ENCODE results near the gene NUDT19. TPM values are rescaled to one million over a fixed set of nuclear protein-coding genes. Genes with fewer than 3 reads are reported as not detected.
"Not testable (repeated sequence)": the region's sequence is repeated elsewhere in the genome, so short reads cannot be mapped to it uniquely, and the experiment has no call there.

NUDT19 gene
- total RNA-seq, 1 experiment from 2014 or later = 17.8 TPM

GRCh38 chr19:32651729-32652140, 39.9 kb upstream of the NUDT19 start:
- H3K4me3 ChIP-seq (ENCODE audit: low read depth, low read length, poor library complexity, severe bottlenecking) = no peak overlapping the region
- intact Hi-C loops (cut with micrococcal nuclease; ENCODE audit: unreplicated experiment) = no loop called here
- BruUV-seq (replicated peaks) = no TSS peak
- peak; percentile 79 for DNase-seq (ENCODE audit: low spot score)
- no peak overlapping the region for H3K27ac ChIP-seq (ENCODE audit: low read depth, low read length, poor library complexity, severe bottlenecking)
- TF ChIP-seq CTCF (conservative IDR thresholded peaks at IDR 0.05; ENCODE audit: low read depth, low read length) (peak; percentile 41), EZH2 (IDR thresholded peaks at IDR 0.05; ENCODE audit: borderline replicate concordance, low read depth, low read length, poor library complexity, severe bottlenecking) (no peak)
- ChIA-PET POLR2A (ENCODE audit: low non-redundant PET) (no interaction called here), CTCF (interaction anchor here (0.6 kb wide), 1 partner anchor 52 kb away, joined by 3 read pairs; no protein-coding TSS in a partner anchor)
- no peaks in the 10 kb centered on the region for H3K9me3 ChIP-seq (ENCODE audit: low read depth, low read length, poor library complexity, severe bottlenecking)
- no peaks in the 10 kb centered on the region for H3K36me3 ChIP-seq (ENCODE audit: insufficient read depth, low read length, poor library complexity, severe bottlenecking)
- peaks cover 8% of the 10 kb centered on the region for H3K4me1 ChIP-seq (ENCODE audit: insufficient read depth, low read length, poor library complexity, severe bottlenecking)
- no peaks in the 10 kb centered on the region for H3K27me3 ChIP-seq (replicated peaks; ENCODE audit: insufficient read depth, low read depth, low read length, poor library complexity)

- H3K4me3 ChIP-seq (ENCODE audit: low read depth, low read length, poor library complexity, severe bottlenecking); DNase-seq (ENCODE audit: low spot score); H3K4me1 ChIP-seq (ENCODE audit: insufficient read depth, low read length, poor library complexity, severe bottlenecking); H3K27ac ChIP-seq (ENCODE audit: low read depth, low read length, poor library complexity, severe bottlenecking); intact Hi-C loops (cut with micrococcal nuclease; ENCODE audit: unreplicated experiment); H3K36me3 ChIP-seq (ENCODE audit: insufficient read depth, low read length, poor library complexity, severe bottlenecking); BruUV-seq (replicated peaks); H3K27me3 ChIP-seq (replicated peaks; ENCODE audit: insufficient read depth, low read depth, low read length, poor library complexity); H3K9me3 ChIP-seq (ENCODE audit: low read depth, low read length, poor library complexity, severe bottlenecking); POLR2A ChIA-PET (ENCODE audit: low non-redundant PET): not testable (repeated sequence)
- CTCF ChIA-PET = interaction anchor here (0.6 kb wide), 1 partner anchor 53 kb away, joined by 3 read pairs; no protein-coding TSS in a partner anchor
These were observed 39.3 kb upstream of the NUDT19 start for GRCh38 chr19:32652331-32652730.

GRCh38 chr19:32652894-32653598, 38.6 kb upstream of the NUDT19 start:
- ChIA-PET POLR2A (ENCODE audit: low non-redundant PET) (no interaction called here), CTCF (no interaction called here)
- TF ChIP-seq CTCF (conservative IDR thresholded peaks at IDR 0.05; ENCODE audit: low read depth, low read length) (no peak), EZH2 (IDR thresholded peaks at IDR 0.05; ENCODE audit: borderline replicate concordance, low read depth, low read length, poor library complexity, severe bottlenecking) (no peak)
- H3K36me3 ChIP-seq (ENCODE audit: insufficient read depth, low read length, poor library complexity, severe bottlenecking) = no peaks in the 10 kb centered on the region
- intact Hi-C loops (cut with micrococcal nuclease; ENCODE audit: unreplicated experiment) = no loop called here
- BruUV-seq (replicated peaks) = no TSS peak
- H3K27ac ChIP-seq (ENCODE audit: low read depth, low read length, poor library complexity, severe bottlenecking) = peak overlapping the region; percentile 42
- H3K4me3 ChIP-seq (ENCODE audit: low read depth, low read length, poor library complexity, severe bottlenecking) = no peak overlapping the region
- H3K4me1 ChIP-seq (ENCODE audit: insufficient read depth, low read length, poor library complexity, severe bottlenecking) = peaks cover 8% of the 10 kb centered on the region
- no peaks in the 10 kb centered on the region for H3K27me3 ChIP-seq (replicated peaks; ENCODE audit: insufficient read depth, low read depth, low read length, poor library complexity)
- DNase-seq (ENCODE audit: low spot score) = no peak
- no peaks in the 10 kb centered on the region for H3K9me3 ChIP-seq (ENCODE audit: low read depth, low read length, poor library complexity, severe bottlenecking)

GRCh38 chr19:32653599-32653915, 38.1 kb upstream of the NUDT19 start:
- Histone ChIP-seq H3K9me3 (ENCODE audit: low read depth, low read length, poor library complexity, severe bottlenecking) (no peaks in the 10 kb centered on the region), H3K4me1 (ENCODE audit: insufficient read depth, low read length, poor library complexity, severe bottlenecking) (peaks cover 8% of the 10 kb centered on the region), H3K27ac (ENCODE audit: low read depth, low read length, poor library complexity, severe bottlenecking) (no peak overlapping the region), H3K27me3 (replicated peaks; ENCODE audit: insufficient read depth, low read depth, low read length, poor library complexity) (no peaks in the 10 kb centered on the region), H3K4me3 (ENCODE audit: low read depth, low read length, poor library complexity, severe bottlenecking) (no peak overlapping the region), H3K36me3 (ENCODE audit: insufficient read depth, low read length, poor library complexity, severe bottlenecking) (no peaks in the 10 kb centered on the region)
- no peak for DNase-seq (ENCODE audit: low spot score)
- TF ChIP-seq CTCF (conservative IDR thresholded peaks at IDR 0.05; ENCODE audit: low read depth, low read length) = no peak
- no TSS peak for BruUV-seq (replicated peaks)
- intact Hi-C loops (cut with micrococcal nuclease; ENCODE audit: unreplicated experiment) = no loop called here
- CTCF ChIA-PET = no interaction called here
- POLR2A ChIA-PET (ENCODE audit: low non-redundant PET) = no interaction called here

GRCh38 chr19:32656379-32656778, 35.2 kb upstream of the NUDT19 start:
- CTCF ChIA-PET = interaction anchor here (0.7 kb wide), 1 partner anchor 56 kb away, joined by 9 read pairs; no protein-coding TSS in a partner anchor
- intact Hi-C loops (cut with micrococcal nuclease; ENCODE audit: unreplicated experiment); H3K4me3 ChIP-seq (ENCODE audit: low read depth, low read length, poor library complexity, severe bottlenecking); BruUV-seq (replicated peaks); H3K9me3 ChIP-seq (ENCODE audit: low read depth, low read length, poor library complexity, severe bottlenecking); POLR2A ChIA-PET (ENCODE audit: low non-redundant PET); H3K27ac ChIP-seq (ENCODE audit: low read depth, low read length, poor library complexity, severe bottlenecking); H3K27me3 ChIP-seq (replicated peaks; ENCODE audit: insufficient read depth, low read depth, low read length, poor library complexity); DNase-seq (ENCODE audit: low spot score); H3K36me3 ChIP-seq (ENCODE audit: insufficient read depth, low read length, poor library complexity, severe bottlenecking); H3K4me1 ChIP-seq (ENCODE audit: insufficient read depth, low read length, poor library complexity, severe bottlenecking): not testable (repeated sequence)
